Ovary (tissue), 3 donors: ENCODE measurements around the gene OTP.

Source experiments
- CTCF ChIP-seq, 3 donors: fragments of 450-650 bp in 2 of 3; fragments of 200-600 bp in 1 of 3; IDR thresholded peaks; one replicate each; pipeline versions ENCODE4 v1.5.1 to v1.8.0; 2016 to 2022; ENCODE audit warnings: antibody characterized with exemption in 3 of 3, mild to moderate bottlenecking in 1 of 3
- EP300 ChIP-seq: sonication (generic); formaldehyde crosslinking; IDR thresholded peaks from one replicate; pipeline ENCODE4 v1.6.1; 2017; ENCODE audit warnings: antibody characterized with exemption
- POLR2A ChIP-seq: fragments of 450-650 bp; IDR thresholded peaks from one replicate; pipeline ENCODE4 v1.6.1; 2017; ENCODE audit warnings: antibody characterized with exemption, mild to moderate bottlenecking, moderate library complexity
- donor health status: DM: no; HTN: no; CAD: no.

DNA sequence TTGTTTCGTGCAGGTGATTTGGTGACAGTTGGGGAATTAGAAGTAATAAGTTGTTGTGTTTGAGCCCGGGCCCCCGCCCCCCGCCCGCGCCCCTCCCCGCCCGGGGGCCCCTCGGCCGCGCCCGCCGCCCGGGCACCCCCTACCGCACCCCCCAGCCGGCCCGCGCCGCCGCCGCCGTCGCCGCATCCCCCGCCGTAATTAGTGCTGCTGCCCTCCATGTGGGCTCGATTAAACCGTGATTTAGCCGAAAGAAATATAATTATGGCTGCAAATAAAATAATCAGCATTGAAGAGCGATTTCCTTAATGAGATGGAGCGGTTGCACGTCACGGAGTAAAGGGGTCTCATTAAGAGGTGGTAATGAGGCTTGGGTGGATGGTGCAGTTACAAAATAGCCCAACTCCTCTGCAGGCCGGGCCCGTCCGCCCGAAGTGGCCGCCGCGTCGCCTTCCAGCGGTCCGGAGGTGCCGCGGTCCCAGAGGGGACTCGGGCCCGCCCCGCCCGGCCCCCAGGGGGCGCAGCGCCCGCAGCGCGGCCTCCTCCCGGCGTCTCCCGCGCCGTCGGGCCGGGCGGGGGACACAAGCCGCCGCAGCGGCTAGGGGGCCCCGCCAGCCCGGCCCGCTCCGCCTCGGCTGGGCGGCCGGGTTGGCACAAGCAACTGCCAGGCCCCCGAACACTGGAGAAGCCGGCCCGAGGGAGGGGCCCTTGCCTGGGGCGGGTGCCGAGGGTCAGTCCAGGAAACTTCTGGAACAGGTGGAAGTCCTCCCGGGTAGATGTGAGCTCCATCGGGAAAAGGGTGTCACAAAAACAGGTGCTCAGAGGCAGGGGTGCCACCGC is 6.9 kb upstream of the OTP start:
- TF ChIP-seq CTCF (IDR thresholded peaks at IDR 0.05) (no peak), POLR2A (no peak), EP300 (no peak)
